Right atrium auricular region (tissue), 2 donors: ENCODE results near the gene PLSCR3. TPM values are rescaled to one million over a fixed set of nuclear protein-coding genes. Genes with fewer than 3 reads are reported as not detected.
"Not testable (repeated sequence)": the region's sequence is repeated elsewhere in the genome, so short reads cannot be mapped to it uniquely, and the experiment has no call there.

Source experiments
- DNase-seq: peaks from one replicate; pipeline ENCODE4 v3.0.0-alpha.2; 2019; ENCODE audit warnings: low spot score
- H3K27ac ChIP-seq, 2 donors: fragments of 200-600 bp; sonication (generic); 1 replicate in 1 of 2; 2 replicates in 1 of 2; pipeline ENCODE4 v1.5.1; 2016 to 2019
- H3K27me3 ChIP-seq, 2 donors: fragments of 200-600 bp; sonication (generic); one replicate each; pipeline versions ENCODE4 v1.5.1 to v1.6.0; 2017 to 2019
- H3K36me3 ChIP-seq: fragments of 200-600 bp; sonication (generic); one replicate; pipeline ENCODE4 v1.5.1; 2016
- H3K4me1 ChIP-seq, 2 donors: fragments of 200-600 bp; sonication (generic); one replicate each; pipeline versions ENCODE4 v1.5.1 to v1.6.0; 2017 to 2019
- H3K4me3 ChIP-seq, 2 donors: fragments of 200-600 bp; sonication (generic); 1 replicate in 1 of 2; 2 replicates in 1 of 2; pipeline ENCODE4 v1.5.1; 2017 to 2019; ENCODE audit warnings: mild to moderate bottlenecking in 1 of 2, moderate library complexity in 1 of 2
- H3K9me3 ChIP-seq, 2 donors: fragments of 200-600 bp; sonication (generic); one replicate each; pipeline ENCODE4 v1.5.1; 2019
- CTCF ChIP-seq, 2 donors: fragments of 200-600 bp; sonication (generic); IDR thresholded peaks; one replicate each; pipeline ENCODE4 v1.5.1; 2019; ENCODE audit warnings: antibody characterized with exemption in 2 of 2
- total RNA-seq, 2 donors: library from RNA; depleted of rRNA; stranded (reverse); fragments of >200 nt; gene quantifications; one replicate each; pipeline ENCODE4 v1.1.0, GENCODE V29; 2016

The PLSCR3 gene
- total RNA-seq, 2 donors from 2014 or later: 17.2 to 21.6 TPM

- Histone ChIP-seq H3K36me3 (no peaks in the 10 kb centered on the region), H3K4me1 (no peaks in the 10 kb centered on the region), H3K27me3 (no peaks in the 10 kb centered on the region), H3K4me3 (no peak overlapping the region), H3K9me3 (no peaks in the 10 kb centered on the region), H3K27ac (no peak overlapping the region)
- no peak for TF ChIP-seq CTCF (IDR thresholded peaks at IDR 0.05)
- no peak for DNase-seq
Observed at GRCh38 chr17:7367083-7367482, 27.2 kb downstream of the PLSCR3 start.

GRCh38 chr17:7365963-7366362 lies 28.4 kb downstream of the PLSCR3 start:
- H3K4me1 ChIP-seq, H3K4me3 ChIP-seq, DNase-seq, H3K27me3 ChIP-seq, H3K36me3 ChIP-seq, H3K27ac ChIP-seq, H3K9me3 ChIP-seq: not testable (repeated sequence)

GRCh38 chr17:7363311-7363710 lies 31.0 kb downstream of the PLSCR3 start:
- Histone ChIP-seq H3K4me3 (no peak overlapping the region), H3K4me1 (no peaks in the 10 kb centered on the region), H3K27me3 (no peaks in the 10 kb centered on the region), H3K9me3 (no peaks in the 10 kb centered on the region), H3K27ac (no peak overlapping the region), H3K36me3 (no peaks in the 10 kb centered on the region)
- no peak for DNase-seq
- TF ChIP-seq CTCF (IDR thresholded peaks at IDR 0.05): no peak

- H3K4me3 ChIP-seq: no peak overlapping the region
- H3K9me3 ChIP-seq: no peaks in the 10 kb centered on the region
- H3K27me3 ChIP-seq: no peaks in the 10 kb centered on the region
- no peak for TF ChIP-seq CTCF (IDR thresholded peaks at IDR 0.05)
- no peaks in the 10 kb centered on the region for H3K36me3 ChIP-seq
- no peaks in the 10 kb centered on the region for H3K4me1 ChIP-seq
- H3K27ac ChIP-seq: no peak overlapping the region
- no peak for DNase-seq
Observed at GRCh38 chr17:7361906-7362305, 32.4 kb downstream of the PLSCR3 start.

- Histone ChIP-seq H3K27me3 (no peaks in the 10 kb centered on the region), H3K4me3 (no peak overlapping the region), H3K27ac (no peak overlapping the region), H3K4me1 (peaks cover 0 to 40% of the 10 kb centered on the region in 2 donors), H3K9me3 (no peaks in the 10 kb centered on the region), H3K36me3 (no peaks in the 10 kb centered on the region)
- TF ChIP-seq CTCF (IDR thresholded peaks at IDR 0.05): no peak
- no peak for DNase-seq
Observed at GRCh38 chr17:7357381-7357780, 36.9 kb downstream of the PLSCR3 start.

- no peak for TF ChIP-seq CTCF (IDR thresholded peaks at IDR 0.05)
- Histone ChIP-seq H3K27ac (peak overlapping the region in 1 of 2 donors; percentile 19), H3K4me1 (peaks cover 0 to 42% of the 10 kb centered on the region in 2 donors), H3K36me3 (no peaks in the 10 kb centered on the region), H3K4me3 (no peak overlapping the region), H3K9me3 (no peaks in the 10 kb centered on the region), H3K27me3 (no peaks in the 10 kb centered on the region)
- no peak for DNase-seq
Observed at GRCh38 chr17:7356756-7357155, 37.6 kb downstream of the PLSCR3 start.
